ENCODE data around the gene SYCP1. TPM values are rescaled to one million over a fixed set of nuclear protein-coding genes. Genes with fewer than 3 reads are reported as not detected.

Gene SYCP1
- total and polyA plus RNA-seq, 2 of the 8 experiments (the other 6 are each of a cell fraction or from before 2014, with no cell fraction given) = 0.11 to 0.26 TPM

- FAIRE-seq (no peak), DNase-seq (ENCODE audit: low read depth in 1 of 2, low spot score in 2 of 2) (no peak)
- Histone ChIP-seq H2BK15ac (ENCODE audit: low read length) (no peak overlapping the region), H3K79me1 (ENCODE audit: low read depth, low read length) (no peaks in the 10 kb centered on the region), H3K9me3 (ENCODE audit: insufficient read depth in 2 of 2, low read depth in 1 of 2, low read length in 1 of 2) (no peaks in the 10 kb centered on the region), H3K4ac (replicated peaks; ENCODE audit: insufficient read length, low read depth, low read length) (no peak overlapping the region), H2BK120ac (replicated peaks; ENCODE audit: low read depth, low read length) (no peak overlapping the region), H3K27me3 (replicated peaks in 1 of 4; ENCODE audit: control insufficient read depth in 3 of 4, extremely low read depth in 1 of 4, insufficient read depth in 3 of 4, low read length in 3 of 4) (no peaks in the 10 kb centered on the region), H3K23me2 (ENCODE audit: low read depth, low read length) (no peaks in the 10 kb centered on the region; the same call in 1 of the 2 replicates), H4K8ac (ENCODE audit: extremely low read depth, insufficient read depth, low read length) (no peak overlapping the region), H3K36me3 (ENCODE audit: control insufficient read depth in 2 of 4, insufficient read depth in 4 of 4, low read length in 3 of 4) (no peaks in the 10 kb centered on the region), H3K18ac (ENCODE audit: extremely low read depth, low read length) (no peak overlapping the region), H3K4me2 (ENCODE audit: insufficient read depth in 1 of 2, low read depth in 2 of 2, low read length in 2 of 2) (no peak overlapping the region), H4K91ac (replicated peaks; ENCODE audit: insufficient read length, low read length) (no peak overlapping the region), H3K14ac (ENCODE audit: insufficient read length) (no peak overlapping the region), H3K4me1 (replicated peaks in 1 of 4; ENCODE audit: control insufficient read depth in 3 of 4, insufficient read depth in 4 of 4, low read length in 3 of 4) (no peaks in the 10 kb centered on the region), H4K20me1 (replicated peaks in 1 of 2; ENCODE audit: control insufficient read depth in 1 of 2, insufficient read depth in 2 of 2, low read length in 2 of 2) (no peaks in the 10 kb centered on the region), H2AK5ac (ENCODE audit: low read depth, low read length) (no peak overlapping the region), H3K27ac (ENCODE audit: low read depth, low read length) (no peak overlapping the region), H3K4me3 (ENCODE audit: extremely low read depth in 1 of 4, insufficient read depth in 2 of 4, low read depth in 3 of 4, low read length in 4 of 4) (no peak overlapping the region), H3K9ac (replicated peaks in 1 of 4; ENCODE audit: extremely low read depth in 1 of 4, low read depth in 3 of 4, low read length in 3 of 4) (no peak overlapping the region), H3K23ac (ENCODE audit: insufficient read length) (no peak overlapping the region), H2BK20ac (ENCODE audit: low read length) (no peak overlapping the region), H3K56ac (replicated peaks; ENCODE audit: insufficient read length, low read depth, low read length) (no peak overlapping the region), H2AFZ (ENCODE audit: low read length) (no peak overlapping the region; the same call in 1 of the 2 replicates), H2BK5ac (ENCODE audit: low read depth, low read length) (no peak overlapping the region), H3K79me2 (ENCODE audit: control insufficient read depth in 1 of 2, insufficient read depth in 2 of 2, low read length in 2 of 2) (no peaks in the 10 kb centered on the region), H4K5ac (ENCODE audit: insufficient read length, low read depth, low read length) (no peak overlapping the region), H2BK12ac (ENCODE audit: low read depth, low read length) (no peak overlapping the region)
- CTCF ChIA-PET (ENCODE audit: partially characterized antibody) = interaction anchor here (1.3 kb wide), 1 partner anchor 11 kb away, joined by 6 read pairs; no protein-coding TSS in a partner anchor
- POLR2A ChIA-PET (ENCODE audit: partially characterized antibody) = no interaction called here
- no peak for TF ChIP-seq SRF (IDR thresholded peaks at IDR 0.05; ENCODE audit: low read depth, low read length)
Observed at GRCh38 chr1:114997510-114998289, 143.0 kb downstream of the SYCP1 start.
